Neural progenitor cell (in vitro differentiated cells): ENCODE measurements around the gene HTN1.

Source experiments
- CTCF ChIP-seq: fragments of 200-600 bp; sonication (generic); IDR thresholded peaks from 2 replicates; pipeline ENCODE4 v1.5.1; 2017; ENCODE audit warnings: antibody characterized with exemption, mild to moderate bottlenecking
- EZH2 ChIP-seq: fragments of 200-600 bp; sonication (generic); IDR thresholded peaks from 2 replicates; pipeline ENCODE4 v1.6.1; 2017; ENCODE audit warnings: antibody characterized with exemption, mild to moderate bottlenecking, moderate library complexity
- EZH2phosphoT487 ChIP-seq: fragments of 200-600 bp; sonication (generic); IDR thresholded peaks from 2 replicates; pipeline ENCODE4 v1.6.1; 2017; ENCODE audit warnings: antibody characterized with exemption

DNA sequence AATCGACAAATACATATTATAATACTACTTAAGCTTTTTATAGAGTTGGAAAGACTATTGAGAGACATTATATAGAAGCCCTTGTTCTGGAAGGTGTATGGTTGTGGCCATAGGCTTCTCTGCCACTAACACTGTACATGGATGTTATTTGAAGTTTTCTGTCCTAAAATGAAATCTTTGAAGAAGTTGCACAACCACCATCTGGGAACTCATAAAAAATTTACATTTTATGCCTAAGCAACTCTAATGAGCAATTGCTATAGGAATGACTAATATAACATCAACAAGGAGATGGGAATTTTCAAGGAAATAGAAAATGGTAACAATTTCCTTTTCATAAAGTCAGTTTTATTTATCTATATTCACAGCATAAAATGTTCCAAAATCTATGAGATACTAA lies 7.4 kb downstream of the HTN1 start:
- TF ChIP-seq EZH2 (no peak), CTCF (no peak), EZH2phosphoT487 (no peak)
